Hindlimb muscle (tissue), 1 donor: ENCODE measurements around the gene DCLK1. TPM values are rescaled to one million over a fixed set of nuclear protein-coding genes. Genes with fewer than 3 reads are reported as not detected.
A peak's percentile ranks its signal among the peaks of the same experiment; 100 is the strongest.
"Not testable (repeated sequence)": the region's sequence is repeated elsewhere in the genome, so short reads cannot be mapped to it uniquely, and the experiment has no call there.

Experiments used
- DNase-seq: peaks from one replicate; pipeline ENCODE4 v3.0.0-alpha.2; 2013
- polyA plus RNA-seq: library from polyadenylated mRNA; unstranded; fragments of 120-200 nt; gene quantifications from one replicate; pipeline ENCODE4 v1.2.1, GENCODE V29; 2013; ENCODE audit not compliant: insufficient read length

Gene DCLK1
- polyA plus RNA-seq, 1 donor = 114 TPM

GRCh38 chr13:36082806-36083205 is 48.4 kb downstream of the DCLK1 start:
- DNase-seq = no peak

- no peak for DNase-seq
These were observed 48.8 kb downstream of the DCLK1 start for GRCh38 chr13:36082396-36082795.

GRCh38 chr13:36076211-36076610 is 55.0 kb downstream of the DCLK1 start:
- DNase-seq = no peak

GRCh38 chr13:36074659-36075058 is 56.5 kb downstream of the DCLK1 start:
- DNase-seq = peak; percentile 82

- DNase-seq = no peak
These were observed 58.8 kb downstream of the DCLK1 start for GRCh38 chr13:36072152-36072935.

- DNase-seq = not testable (repeated sequence)
These were observed 60.5 kb downstream of the DCLK1 start for GRCh38 chr13:36070504-36071192.

- peak; percentile 70 for DNase-seq
These were observed 61.3 kb downstream of the DCLK1 start for GRCh38 chr13:36069881-36070366.

GRCh38 chr13:36068991-36069390 is 62.2 kb downstream of the DCLK1 start:
- DNase-seq = no peak

GRCh38 chr13:36068566-36068965 is 62.6 kb downstream of the DCLK1 start:
- no peak for DNase-seq

- DNase-seq = peak; percentile 64
These were observed 63.3 kb downstream of the DCLK1 start for GRCh38 chr13:36067746-36068381.

GRCh38 chr13:36062249-36062648 is 68.9 kb downstream of the DCLK1 start:
- DNase-seq = no peak

GRCh38 chr13:36061621-36062020 is 69.6 kb downstream of the DCLK1 start:
- DNase-seq = no peak

- no peak for DNase-seq
These were observed 70.1 kb downstream of the DCLK1 start for GRCh38 chr13:36061054-36061453.

GRCh38 chr13:36059321-36059720 is 71.9 kb downstream of the DCLK1 start:
- no peak for DNase-seq

GRCh38 chr13:36058116-36058515 is 73.1 kb downstream of the DCLK1 start:
- DNase-seq = no peak

GRCh38 chr13:36057547-36057946 is 73.6 kb downstream of the DCLK1 start:
- DNase-seq = no peak

GRCh38 chr13:36057041-36057440 is 74.1 kb downstream of the DCLK1 start:
- no peak for DNase-seq

GRCh38 chr13:36055366-36055765 is 75.8 kb downstream of the DCLK1 start:
- DNase-seq = no peak

GRCh38 chr13:36054041-36054440 is 77.1 kb downstream of the DCLK1 start:
- DNase-seq = no peak

- no peak for DNase-seq
These were observed 80.1 kb downstream of the DCLK1 start for GRCh38 chr13:36051082-36051481.

- no peak for DNase-seq
These were observed 84.5 kb downstream of the DCLK1 start for GRCh38 chr13:36046672-36047071.

- DNase-seq = no peak
These were observed 92.2 kb downstream of the DCLK1 start for GRCh38 chr13:36038785-36039555.

- DNase-seq = no peak
These were observed 98.1 kb downstream of the DCLK1 start for GRCh38 chr13:36033035-36033434.
